DND-41 (cell line): ENCODE results near the gene KIFC3.
"Not testable (repeated sequence)": the region's sequence is repeated elsewhere in the genome, so short reads cannot be mapped to it uniquely, and the experiment has no call there.

Source experiments
- ATAC-seq: fragments of 200-7000 bp; cut with Tn5 transposase; 3 replicates; pipeline ENCODE4 v1.9.1; 2021; ENCODE audit warnings: low read depth; ENCODE audit not compliant: insufficient read depth
- DNase-seq: peaks from one replicate; pipeline ENCODE4 v3.0.0-alpha.2; 2020
- H2AFZ ChIP-seq: 2 replicates; pipeline ENCODE4 v1.6.0; 2012; ENCODE audit warnings: low read depth, low read length
- H3K27ac ChIP-seq: 2 replicates; pipeline ENCODE4 v1.5.1; 2012; ENCODE audit warnings: low read length, inconsistent platforms
- H3K27me3 ChIP-seq: fragments of 200-600 bp; sonication (generic); 2 replicates; pipeline ENCODE4 v1.6.0; 2012; ENCODE audit warnings: low read length, mild to moderate bottlenecking, inconsistent platforms; ENCODE audit not compliant: insufficient read depth, poor library complexity
- H3K36me3 ChIP-seq: 2 replicates; pipeline ENCODE4 v1.5.1; 2012; ENCODE audit warnings: low read length, inconsistent platforms; ENCODE audit not compliant: insufficient read depth
- H3K4me1 ChIP-seq: 2 replicates; pipeline ENCODE4 v1.5.1; 2012; ENCODE audit warnings: mild to moderate bottlenecking, low read length; ENCODE audit not compliant: insufficient read depth
- H3K4me2 ChIP-seq: 2 replicates; pipeline ENCODE4 v1.6.0; 2012; ENCODE audit warnings: mild to moderate bottlenecking, moderate library complexity, low read length, inconsistent platforms; ENCODE audit not compliant: insufficient read depth
- H3K4me3 ChIP-seq, 2 experiments: fragments of 200-600 bp in 1 of 2; shearing (Covaris generic) in 1 of 2; 2 replicates each; pipeline ENCODE4 v1.5.1; 2012 to 2016; ENCODE audit warnings: inconsistent platforms in 2 of 2, low read length in 2 of 2, mild to moderate bottlenecking in 2 of 2, low read depth in 1 of 2, moderate library complexity in 1 of 2
- H3K79me2 ChIP-seq: 2 replicates; pipeline ENCODE4 v1.6.0; 2012; ENCODE audit warnings: low read length, inconsistent platforms; ENCODE audit not compliant: insufficient read depth
- H3K9ac ChIP-seq: 2 replicates; pipeline ENCODE4 v1.6.0; 2012; ENCODE audit warnings: low read depth, mild to moderate bottlenecking, inconsistent platforms, low read length, moderate library complexity
- H3K9me3 ChIP-seq: 2 replicates; pipeline ENCODE4 v1.5.1; 2012; ENCODE audit warnings: low read length, moderate library complexity, mild to moderate bottlenecking, inconsistent platforms; ENCODE audit not compliant: insufficient read depth, severe bottlenecking
- H4K20me1 ChIP-seq: 2 replicates; pipeline ENCODE4 v1.6.0; 2012; ENCODE audit warnings: low read length; ENCODE audit not compliant: insufficient read depth
- EZH2 ChIP-seq: IDR thresholded peaks from 3 replicates; pipeline ENCODE4 v1.6.1; 2012; ENCODE audit warnings: borderline replicate concordance, low read depth, mild to moderate bottlenecking, moderate library complexity, low read length, inconsistent platforms; ENCODE audit not compliant: severe bottlenecking
- TF ChIP-seq, protein P1 (sequence below): IDR thresholded peaks from 2 replicates; pipeline ENCODE4 v1.5.1; 2012; ENCODE audit warnings: borderline replicate concordance, low read length, moderate library complexity, mild to moderate bottlenecking; ENCODE audit not compliant: poor library complexity, severe bottlenecking; ENCODE audit errors: extremely low read depth

The KIFC3 gene

DNA sequence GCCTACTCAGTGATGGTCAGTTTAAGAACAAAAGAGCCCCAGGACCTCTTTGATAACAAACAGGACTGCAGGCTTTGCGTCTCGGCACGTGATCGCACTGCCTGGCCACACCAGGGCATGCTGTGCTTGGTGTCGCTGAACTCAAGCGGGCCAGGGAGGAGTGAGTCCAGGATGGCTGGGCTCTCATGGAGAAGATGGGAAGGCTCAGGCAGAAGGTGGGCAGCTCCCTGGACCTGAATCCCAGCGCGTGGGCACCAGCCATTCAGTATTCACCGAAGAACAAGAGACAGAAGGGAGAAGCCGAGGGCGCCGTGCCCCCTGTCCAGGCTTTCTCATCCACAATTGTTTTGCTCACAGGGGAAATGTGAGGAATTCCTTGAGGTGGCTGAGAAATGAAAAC, 54.8 kb downstream of the KIFC3 start:
- H3K4me3 ChIP-seq: no peak overlapping the region
- peaks cover 66% of the 10 kb centered on the region for H3K36me3 ChIP-seq
- H3K27me3 ChIP-seq: no peaks in the 10 kb centered on the region
- ATAC-seq (no peak), DNase-seq (no peak)
- peaks cover 3% of the 10 kb centered on the region; the same call in 1 of the 2 replicates for H4K20me1 ChIP-seq
- H3K27ac ChIP-seq: no peak overlapping the region
- H3K4me2 ChIP-seq: no peak overlapping the region
- TF ChIP-seq EZH2: no peak
- TF ChIP-seq, protein P1, sequence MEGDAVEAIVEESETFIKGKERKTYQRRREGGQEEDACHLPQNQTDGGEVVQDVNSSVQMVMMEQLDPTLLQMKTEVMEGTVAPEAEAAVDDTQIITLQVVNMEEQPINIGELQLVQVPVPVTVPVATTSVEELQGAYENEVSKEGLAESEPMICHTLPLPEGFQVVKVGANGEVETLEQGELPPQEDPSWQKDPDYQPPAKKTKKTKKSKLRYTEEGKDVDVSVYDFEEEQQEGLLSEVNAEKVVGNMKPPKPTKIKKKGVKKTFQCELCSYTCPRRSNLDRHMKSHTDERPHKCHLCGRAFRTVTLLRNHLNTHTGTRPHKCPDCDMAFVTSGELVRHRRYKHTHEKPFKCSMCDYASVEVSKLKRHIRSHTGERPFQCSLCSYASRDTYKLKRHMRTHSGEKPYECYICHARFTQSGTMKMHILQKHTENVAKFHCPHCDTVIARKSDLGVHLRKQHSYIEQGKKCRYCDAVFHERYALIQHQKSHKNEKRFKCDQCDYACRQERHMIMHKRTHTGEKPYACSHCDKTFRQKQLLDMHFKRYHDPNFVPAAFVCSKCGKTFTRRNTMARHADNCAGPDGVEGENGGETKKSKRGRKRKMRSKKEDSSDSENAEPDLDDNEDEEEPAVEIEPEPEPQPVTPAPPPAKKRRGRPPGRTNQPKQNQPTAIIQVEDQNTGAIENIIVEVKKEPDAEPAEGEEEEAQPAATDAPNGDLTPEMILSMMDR: no peak
- H3K79me2 ChIP-seq: no peaks in the 10 kb centered on the region
- H3K9ac ChIP-seq: no peak overlapping the region
- H2AFZ ChIP-seq: no peak overlapping the region
- H3K9me3 ChIP-seq: no peaks in the 10 kb centered on the region
- H3K4me1 ChIP-seq: no peaks in the 10 kb centered on the region

DNA sequence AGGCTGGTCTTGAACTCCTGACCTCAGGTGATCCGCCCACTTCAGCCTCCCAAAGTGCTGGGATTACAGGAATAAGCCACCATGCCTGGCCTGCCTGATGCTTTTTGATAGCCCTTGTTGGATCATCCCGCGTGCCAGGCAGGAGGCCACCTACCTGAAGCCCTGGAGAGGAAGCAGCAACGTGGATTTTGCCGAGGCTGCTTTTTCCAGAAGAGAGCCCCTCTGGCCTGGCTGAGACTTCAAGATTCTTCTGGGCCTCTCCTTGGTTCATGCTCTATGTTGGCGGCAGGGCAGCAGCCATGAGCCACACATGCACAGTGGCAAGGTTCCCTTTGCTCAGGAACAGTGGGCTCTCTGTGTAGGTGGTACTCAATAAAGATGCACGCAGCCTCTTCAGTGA, 55.2 kb downstream of the KIFC3 start:
- Histone ChIP-seq H3K4me3 (no peak overlapping the region), H3K27ac (no peak overlapping the region)
- TF ChIP-seq, protein P1: no peak
- no peak for TF ChIP-seq EZH2

DNA sequence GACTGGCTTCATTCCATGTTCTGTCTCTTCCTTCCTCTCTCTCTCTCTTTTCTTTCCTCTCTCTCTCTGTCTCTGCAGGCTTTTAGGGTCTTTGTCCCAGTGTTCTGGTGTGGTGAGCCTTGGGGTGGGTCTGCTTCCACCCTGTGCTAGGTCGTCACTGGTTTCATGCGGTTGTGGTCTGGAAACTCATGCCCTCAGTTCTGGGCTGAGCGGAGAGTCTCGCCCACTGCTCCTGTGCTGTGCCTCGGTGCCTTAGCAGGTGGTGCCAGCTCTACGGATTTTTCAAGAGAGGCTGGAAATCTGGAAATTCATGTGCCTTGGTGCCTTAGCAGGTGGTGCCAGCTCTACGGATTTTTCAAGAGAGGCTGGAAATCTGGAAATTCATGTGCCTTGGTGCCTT, 56.0 kb downstream of the KIFC3 start:
- H3K27ac ChIP-seq: not testable (repeated sequence)
- H3K36me3 ChIP-seq: peaks cover 65% of the 10 kb centered on the region

More for the DNA sequence above, 55.2 kb downstream of the KIFC3 start:
- no peak overlapping the region for H2AFZ ChIP-seq
- no peak overlapping the region for H3K4me2 ChIP-seq
- H4K20me1 ChIP-seq: peaks cover 3% of the 10 kb centered on the region; the same call in 1 of the 2 replicates
- no peaks in the 10 kb centered on the region for H3K79me2 ChIP-seq
- H3K9ac ChIP-seq: no peak overlapping the region
- ATAC-seq: no peak
- H3K27me3 ChIP-seq: no peaks in the 10 kb centered on the region
- no peaks in the 10 kb centered on the region for H3K9me3 ChIP-seq
- H3K4me1 ChIP-seq: no peaks in the 10 kb centered on the region
- peaks cover 66% of the 10 kb centered on the region for H3K36me3 ChIP-seq
- no peak for DNase-seq

DNA sequence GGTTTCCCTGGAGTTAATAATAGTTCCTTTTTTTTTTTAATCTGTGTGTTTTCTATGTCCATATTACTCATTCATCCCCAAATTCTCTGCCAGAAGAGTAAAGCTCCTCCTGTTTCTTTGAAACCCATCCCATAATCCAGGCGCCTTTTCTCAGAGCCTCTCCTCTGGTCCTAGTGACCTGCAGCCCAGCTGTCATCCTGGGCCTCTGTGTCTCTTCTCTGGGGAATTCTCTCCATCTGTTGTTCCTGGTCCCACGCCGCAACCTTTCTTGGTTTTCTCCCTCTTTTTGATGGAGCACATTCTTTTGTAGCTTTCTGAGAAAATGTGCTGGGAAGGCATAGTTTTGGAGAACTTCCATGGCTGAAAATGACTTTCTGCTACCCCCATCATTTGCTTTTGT, 56.5 kb downstream of the KIFC3 start:
- H4K20me1 ChIP-seq: peaks cover 10% of the 10 kb centered on the region
- H3K27me3 ChIP-seq: no peaks in the 10 kb centered on the region
- H3K27ac ChIP-seq: no peak overlapping the region
- no peaks in the 10 kb centered on the region for H3K9me3 ChIP-seq
- DNase-seq (no peak), ATAC-seq (no peak)
- H3K9ac ChIP-seq: no peak overlapping the region
- peaks cover 65% of the 10 kb centered on the region for H3K36me3 ChIP-seq
- no peak for TF ChIP-seq EZH2
- TF ChIP-seq, protein P1: no peak
- no peak overlapping the region for H3K4me2 ChIP-seq
- H3K79me2 ChIP-seq: no peaks in the 10 kb centered on the region
- H3K4me3 ChIP-seq: no peak overlapping the region
- no peak overlapping the region for H2AFZ ChIP-seq
- no peaks in the 10 kb centered on the region for H3K4me1 ChIP-seq

More for the DNA sequence above, 56.0 kb downstream of the KIFC3 start:
- H3K4me2 ChIP-seq, DNase-seq, H3K79me2 ChIP-seq, ATAC-seq, H2AFZ ChIP-seq, H3K4me3 ChIP-seq, H3K9me3 ChIP-seq, H4K20me1 ChIP-seq, H3K27me3 ChIP-seq, H3K9ac ChIP-seq, H3K4me1 ChIP-seq: not testable (repeated sequence)
